Measurements from ENCODE around the gene ZNF557.

ZNF557 gene

GRCh38 chr19:7074705-7075282, 5.3 kb downstream of the ZNF557 start:
- no peak for DNase-seq (ENCODE audit: low read depth in 2 of 2)

GRCh38 chr19:7076151-7076550, 6.6 kb downstream of the ZNF557 start:
- DNase-seq (ENCODE audit: low read depth in 2 of 2): no peak

- DNase-seq (ENCODE audit: low read depth in 2 of 2): no peak
Measured at GRCh38 chr19:7078008-7078407, 8.5 kb downstream of the ZNF557 start.

GRCh38 chr19:7083076-7083956, 13.8 kb downstream of the ZNF557 start:
- no peak for DNase-seq (ENCODE audit: low read depth in 2 of 2)

- DNase-seq (ENCODE audit: low read depth in 2 of 2): no peak
Measured at GRCh38 chr19:7088999-7089398, 19.5 kb downstream of the ZNF557 start.

GRCh38 chr19:7098096-7098495, 28.6 kb downstream of the ZNF557 start:
- no peak for DNase-seq (ENCODE audit: low read depth in 2 of 2)

- DNase-seq (ENCODE audit: low read depth in 2 of 2): peak; percentile 78
Measured at GRCh38 chr19:7098701-7099596, 29.4 kb downstream of the ZNF557 start.

GRCh38 chr19:7099597-7099921, 30.1 kb downstream of the ZNF557 start:
- no peak for DNase-seq (ENCODE audit: low read depth in 2 of 2)

- DNase-seq (ENCODE audit: low read depth in 2 of 2): no peak
Measured at GRCh38 chr19:7101498-7102253, 32.2 kb downstream of the ZNF557 start.

GRCh38 chr19:7104747-7105447, 35.4 kb downstream of the ZNF557 start:
- DNase-seq (ENCODE audit: low read depth in 2 of 2): no peak

- DNase-seq (ENCODE audit: low read depth in 2 of 2): no peak
Measured at GRCh38 chr19:7106711-7107657, 37.5 kb downstream of the ZNF557 start.

GRCh38 chr19:7109678-7110289, 40.3 kb downstream of the ZNF557 start:
- no peak for DNase-seq (ENCODE audit: low read depth in 2 of 2)

- no peak for DNase-seq (ENCODE audit: low read depth in 2 of 2)
Measured at GRCh38 chr19:7112675-7113074, 43.2 kb downstream of the ZNF557 start.

- no peak for DNase-seq (ENCODE audit: low read depth in 2 of 2)
Measured at GRCh38 chr19:7113233-7113632, 43.7 kb downstream of the ZNF557 start.

GRCh38 chr19:7115721-7116120, 46.2 kb downstream of the ZNF557 start:
- DNase-seq (ENCODE audit: low read depth in 2 of 2): no peak

GRCh38 chr19:7117248-7117647, 47.7 kb downstream of the ZNF557 start:
- no peak for DNase-seq (ENCODE audit: low read depth in 2 of 2)

GRCh38 chr19:7119582-7119981, 50.1 kb downstream of the ZNF557 start:
- no peak for DNase-seq (ENCODE audit: low read depth in 2 of 2)

GRCh38 chr19:7120499-7120898, 51.0 kb downstream of the ZNF557 start:
- no peak for DNase-seq (ENCODE audit: low read depth in 2 of 2)

GRCh38 chr19:7122701-7123100, 53.2 kb downstream of the ZNF557 start:
- no peak for DNase-seq (ENCODE audit: low read depth in 2 of 2)

- no peak for DNase-seq (ENCODE audit: low read depth in 2 of 2)
Measured at GRCh38 chr19:7124782-7125181, 55.3 kb downstream of the ZNF557 start.
